ENCODE measurements around the gene SLC2A6. TPM values are rescaled to one million over a fixed set of nuclear protein-coding genes. Genes with fewer than 3 reads are reported as not detected.

Gene SLC2A6
- total RNA-seq, 2 donors from 2014 or later: 2.4 to 2.8 TPM

- Histone ChIP-seq H3K4me3 (no peak overlapping the region), H3K4me1 (no peaks in the 10 kb centered on the region), H3K9ac (ENCODE audit: low read depth in 2 of 2, low read length in 2 of 2) (no peak overlapping the region), H3K9me3 (no peaks in the 10 kb centered on the region), H3K36me3 (no peaks in the 10 kb centered on the region), H3K27ac (no peak overlapping the region), H3K27me3 (no peaks in the 10 kb centered on the region)
- DNase-seq: no peak
- intact Hi-C loops (cut with DNase I): loop anchor here (5.0 kb wide), 1 partner anchor 307 kb away; no protein-coding TSS in a partner anchor
- TF ChIP-seq, protein P1, sequence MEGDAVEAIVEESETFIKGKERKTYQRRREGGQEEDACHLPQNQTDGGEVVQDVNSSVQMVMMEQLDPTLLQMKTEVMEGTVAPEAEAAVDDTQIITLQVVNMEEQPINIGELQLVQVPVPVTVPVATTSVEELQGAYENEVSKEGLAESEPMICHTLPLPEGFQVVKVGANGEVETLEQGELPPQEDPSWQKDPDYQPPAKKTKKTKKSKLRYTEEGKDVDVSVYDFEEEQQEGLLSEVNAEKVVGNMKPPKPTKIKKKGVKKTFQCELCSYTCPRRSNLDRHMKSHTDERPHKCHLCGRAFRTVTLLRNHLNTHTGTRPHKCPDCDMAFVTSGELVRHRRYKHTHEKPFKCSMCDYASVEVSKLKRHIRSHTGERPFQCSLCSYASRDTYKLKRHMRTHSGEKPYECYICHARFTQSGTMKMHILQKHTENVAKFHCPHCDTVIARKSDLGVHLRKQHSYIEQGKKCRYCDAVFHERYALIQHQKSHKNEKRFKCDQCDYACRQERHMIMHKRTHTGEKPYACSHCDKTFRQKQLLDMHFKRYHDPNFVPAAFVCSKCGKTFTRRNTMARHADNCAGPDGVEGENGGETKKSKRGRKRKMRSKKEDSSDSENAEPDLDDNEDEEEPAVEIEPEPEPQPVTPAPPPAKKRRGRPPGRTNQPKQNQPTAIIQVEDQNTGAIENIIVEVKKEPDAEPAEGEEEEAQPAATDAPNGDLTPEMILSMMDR (IDR thresholded peaks at IDR 0.05): no peak
Measured at GRCh38 chr9:133489253-133490190, 10.6 kb upstream of the SLC2A6 start.

GRCh38 chr9:133488686-133489252, 9.9 kb upstream of the SLC2A6 start:
- no peaks in the 10 kb centered on the region for H3K4me1 ChIP-seq
- no peaks in the 10 kb centered on the region for H3K27me3 ChIP-seq
- no peaks in the 10 kb centered on the region for H3K36me3 ChIP-seq
- intact Hi-C loops (cut with DNase I): loop anchor here (5.0 kb wide), 1 partner anchor 306 kb away; no protein-coding TSS in a partner anchor
- DNase-seq: no peak
- no peak overlapping the region for H3K9ac ChIP-seq (ENCODE audit: low read depth in 2 of 2, low read length in 2 of 2)
- no peaks in the 10 kb centered on the region for H3K9me3 ChIP-seq
- H3K27ac ChIP-seq: no peak overlapping the region
- no peak overlapping the region for H3K4me3 ChIP-seq
- TF ChIP-seq, protein P1 (IDR thresholded peaks at IDR 0.05): no peak

- H3K27me3 ChIP-seq: no peaks in the 10 kb centered on the region
- intact Hi-C loops (cut with DNase I): loop anchor here (2.0 to 5.0 kb wide), 2 partner anchors 81 to 305 kb away; no protein-coding TSS in a partner anchor
- no peak overlapping the region for H3K9ac ChIP-seq (ENCODE audit: low read depth in 2 of 2, low read length in 2 of 2)
- H3K4me1 ChIP-seq: no peaks in the 10 kb centered on the region
- H3K27ac ChIP-seq: no peak overlapping the region
- H3K9me3 ChIP-seq: no peaks in the 10 kb centered on the region
- H3K36me3 ChIP-seq: no peaks in the 10 kb centered on the region
- no peak for DNase-seq
- no peak overlapping the region for H3K4me3 ChIP-seq
- TF ChIP-seq, protein P1 (IDR thresholded peaks at IDR 0.05): no peak
Measured at GRCh38 chr9:133487331-133487725, 8.4 kb upstream of the SLC2A6 start.

DNA sequence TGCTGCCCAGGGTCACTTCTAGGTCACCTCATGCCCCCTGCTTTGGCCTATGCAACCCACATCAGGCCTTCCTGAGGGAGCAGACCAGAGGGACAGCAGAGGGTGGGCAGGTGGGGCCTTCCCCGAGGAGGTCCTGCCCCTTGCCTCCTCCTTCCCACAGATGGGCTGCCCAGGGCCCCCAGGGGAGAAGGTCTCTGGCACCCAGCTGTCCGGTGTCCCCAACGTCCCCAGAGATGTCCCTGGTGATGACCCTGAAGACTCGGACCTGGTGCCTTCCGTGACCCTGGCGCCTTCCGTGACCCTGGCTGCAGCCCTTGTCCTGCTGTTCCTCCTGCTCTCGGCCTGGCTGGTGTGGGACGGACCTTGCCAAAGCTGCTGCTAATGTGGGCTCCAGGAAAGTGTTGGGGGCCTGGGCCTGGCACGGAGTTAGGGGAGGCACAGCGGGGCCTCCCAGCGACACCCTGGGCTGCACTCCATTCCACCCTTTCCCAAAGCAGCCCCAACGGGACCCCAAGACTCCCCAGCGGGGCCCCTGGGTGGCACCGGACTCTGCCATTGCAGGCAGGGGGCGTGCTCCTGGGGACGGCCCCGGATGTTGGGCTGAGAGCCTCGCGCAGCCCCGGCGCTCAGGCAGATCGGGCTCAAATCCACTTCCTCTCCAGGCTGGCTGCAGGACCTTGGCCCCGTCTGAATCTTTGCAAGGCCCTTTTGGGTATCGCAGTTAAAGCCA, 6.8 kb upstream of the SLC2A6 start:
- H3K36me3 ChIP-seq: no peaks in the 10 kb centered on the region
- TF ChIP-seq, protein P1 (IDR thresholded peaks at IDR 0.05): no peak
- no peak overlapping the region for H3K27ac ChIP-seq
- no peak for DNase-seq
- H3K27me3 ChIP-seq: no peaks in the 10 kb centered on the region
- no peak overlapping the region for H3K9ac ChIP-seq (ENCODE audit: low read depth in 2 of 2, low read length in 2 of 2)
- H3K4me1 ChIP-seq: no peaks in the 10 kb centered on the region
- intact Hi-C loops (cut with DNase I): loop anchor here (2.0 to 5.0 kb wide), 2 partner anchors 79 to 303 kb away; no protein-coding TSS in a partner anchor
- H3K9me3 ChIP-seq: no peaks in the 10 kb centered on the region
- H3K4me3 ChIP-seq: peak overlapping the region; percentile 7

All from colonic mucosa (tissue), 4 donors.